Stimulated activated CD8-positive, alpha-beta memory T cell treated with anti-CD3 and anti-CD28 coated beads, Interleukin-4, amount 100 ng/mL, for 1 hour (primary cell): ENCODE measurements around the gene PPP1CA.

Experiments used
- DNase-seq, 2 donors: peaks; one replicate each; pipeline ENCODE4 v3.0.0-alpha.2; 2020; ENCODE audit warnings: low read depth in 2 of 2, low spot score in 1 of 2

PPP1CA gene

GRCh38 chr11:67370351-67371076, 31.1 kb downstream of the PPP1CA start:
- no peak for DNase-seq

DNA sequence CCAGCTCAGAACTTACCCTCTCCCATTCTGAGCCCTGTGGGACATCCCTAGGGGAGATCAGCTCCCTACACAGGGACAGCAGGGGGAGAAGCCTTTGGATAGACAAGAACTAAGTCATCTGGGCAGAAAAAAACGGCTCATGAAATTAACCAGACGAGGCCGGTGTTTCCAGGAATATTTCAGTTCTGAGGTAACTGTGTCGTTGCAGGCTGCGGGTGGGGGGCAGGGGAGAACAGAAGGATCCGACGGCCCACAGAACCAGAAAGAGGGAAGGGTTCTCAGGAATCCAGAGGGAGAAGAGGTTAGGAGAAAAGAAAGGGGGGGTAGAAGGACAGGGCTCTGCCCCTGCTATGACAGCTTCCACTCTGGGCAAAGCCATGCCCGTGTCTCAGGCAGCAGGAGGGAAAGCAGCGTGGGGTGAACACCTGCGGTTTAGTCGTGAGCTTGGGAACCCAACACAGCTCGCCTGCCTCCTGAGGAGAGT, 31.8 kb downstream of the PPP1CA start:
- no peak for DNase-seq

GRCh38 chr11:67369275-67369674, 32.4 kb downstream of the PPP1CA start:
- DNase-seq: no peak

- DNase-seq: no peak
Observed at GRCh38 chr11:67368621-67369020, 33.0 kb downstream of the PPP1CA start.

- no peak for DNase-seq
Observed at GRCh38 chr11:67367761-67368227, 33.9 kb downstream of the PPP1CA start.

GRCh38 chr11:67366961-67367760, 34.5 kb downstream of the PPP1CA start:
- no peak for DNase-seq

GRCh38 chr11:67366546-67366945, 35.1 kb downstream of the PPP1CA start:
- no peak for DNase-seq

- no peak for DNase-seq
Observed at GRCh38 chr11:67365736-67366444, 35.8 kb downstream of the PPP1CA start.

DNA sequence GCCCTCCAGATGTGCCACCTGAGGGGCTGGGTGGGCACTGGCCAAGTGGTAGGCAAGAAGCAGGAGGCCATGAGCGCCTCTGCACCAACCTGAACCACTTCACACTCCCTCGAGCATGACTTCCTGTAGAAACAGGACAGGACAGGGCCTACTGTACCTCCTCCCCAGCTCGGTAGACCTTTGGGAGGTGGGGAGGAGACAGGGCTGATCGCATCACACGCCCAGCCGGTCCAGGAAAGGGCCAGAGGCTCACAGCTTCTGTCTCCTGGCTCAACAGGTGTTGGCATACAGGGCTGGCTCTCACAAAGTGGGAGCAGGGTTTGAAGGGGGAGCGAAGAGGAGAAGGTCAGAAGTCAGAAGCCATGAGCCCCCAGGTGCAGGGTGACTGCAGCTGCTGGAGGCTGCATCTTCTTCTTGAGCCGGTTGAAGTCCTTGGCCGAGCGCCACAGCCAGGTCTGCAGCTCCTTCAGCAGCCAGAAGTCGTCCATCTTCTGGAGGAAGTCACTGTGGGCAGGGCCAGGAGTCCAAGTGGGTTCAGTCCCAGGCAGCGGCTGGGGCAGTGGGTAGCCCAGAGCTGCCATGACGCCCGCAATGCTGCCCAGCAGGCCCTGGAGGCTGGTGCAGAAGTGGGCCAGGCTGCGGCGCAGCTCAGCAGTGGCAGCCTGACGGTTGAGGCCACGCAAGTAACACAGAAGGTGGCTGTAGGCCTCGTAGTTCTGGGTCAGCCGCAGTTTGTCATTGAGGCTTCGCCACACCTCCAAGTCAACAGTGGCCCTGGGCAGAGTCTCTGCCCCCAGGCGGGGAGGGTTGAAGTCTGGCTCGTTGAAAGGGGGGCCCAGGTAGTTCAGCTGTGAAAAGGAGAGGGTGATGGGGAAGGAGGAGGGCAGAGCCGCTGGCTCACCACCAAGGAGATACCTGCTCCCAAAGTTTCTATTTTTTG, 36.6 kb downstream of the PPP1CA start:
- no peak for DNase-seq

- DNase-seq: no peak
Observed at GRCh38 chr11:67364169-67364568, 37.5 kb downstream of the PPP1CA start.

DNA sequence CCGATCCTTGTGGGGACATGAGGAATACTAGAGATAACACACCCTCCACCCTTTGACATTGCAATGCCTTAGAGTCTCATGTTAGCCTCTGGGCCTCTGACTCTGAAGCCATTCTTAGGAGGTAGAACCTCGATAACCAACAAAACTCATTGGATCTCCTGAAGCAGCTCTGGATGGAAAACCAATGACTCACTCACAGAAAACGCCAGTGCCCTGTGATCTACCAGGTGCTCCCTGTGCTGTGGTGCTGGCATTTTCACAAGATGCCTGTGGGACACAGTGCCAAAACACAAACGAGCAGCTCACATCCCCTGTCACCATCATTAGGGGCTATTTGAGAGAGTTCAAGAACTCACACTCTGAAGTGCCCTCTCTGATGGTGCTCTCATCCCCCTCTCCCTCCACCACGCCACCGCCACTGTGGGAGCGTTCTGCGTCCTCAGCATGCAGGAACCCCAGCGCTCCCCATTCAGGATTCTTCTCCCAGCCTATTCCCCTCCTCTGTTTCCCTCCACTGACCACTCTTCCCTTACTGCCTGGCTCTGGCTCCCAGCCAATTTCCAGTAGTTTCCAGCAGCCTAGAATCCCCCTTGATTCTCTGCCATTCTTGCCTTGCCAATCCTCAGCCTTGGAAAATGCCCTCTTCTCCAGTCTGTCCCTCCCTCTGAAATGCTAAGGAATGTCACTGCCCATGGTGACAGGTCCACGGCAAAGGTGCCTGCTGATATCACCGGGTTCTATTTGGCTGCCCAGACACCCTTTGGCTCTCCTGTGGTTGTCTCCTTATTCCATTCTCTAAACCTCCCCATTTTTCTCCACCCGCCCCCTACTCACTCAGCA, 43.6 kb downstream of the PPP1CA start:
- DNase-seq: no peak

- DNase-seq: peak in 1 of 2 donors; percentile 51
Observed at GRCh38 chr11:67356864-67357561, 44.6 kb downstream of the PPP1CA start.

DNA sequence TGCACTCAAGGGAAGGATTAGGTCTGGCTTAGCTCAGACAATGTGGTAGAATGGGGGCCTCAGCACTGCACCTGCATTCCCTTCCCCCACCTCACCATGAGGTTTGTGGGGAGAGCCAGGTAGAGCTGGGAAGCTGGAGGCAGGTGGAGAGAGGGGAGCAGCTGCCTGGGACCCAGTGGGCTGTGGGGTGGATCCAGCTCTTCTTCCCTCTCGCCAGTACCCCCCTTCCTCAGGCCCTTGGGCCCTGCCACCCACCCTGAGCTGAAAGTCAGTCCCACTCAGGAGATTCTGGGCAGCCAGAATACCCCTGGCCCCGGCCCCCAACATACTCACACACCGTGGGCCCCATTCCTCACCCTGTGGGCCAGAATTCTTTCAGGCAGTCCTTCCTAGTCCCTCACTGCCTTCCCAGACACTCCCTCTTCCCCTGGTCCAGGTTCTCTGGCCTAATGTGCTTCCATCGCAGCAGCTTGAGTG, 45.2 kb downstream of the PPP1CA start:
- no peak for DNase-seq

DNA sequence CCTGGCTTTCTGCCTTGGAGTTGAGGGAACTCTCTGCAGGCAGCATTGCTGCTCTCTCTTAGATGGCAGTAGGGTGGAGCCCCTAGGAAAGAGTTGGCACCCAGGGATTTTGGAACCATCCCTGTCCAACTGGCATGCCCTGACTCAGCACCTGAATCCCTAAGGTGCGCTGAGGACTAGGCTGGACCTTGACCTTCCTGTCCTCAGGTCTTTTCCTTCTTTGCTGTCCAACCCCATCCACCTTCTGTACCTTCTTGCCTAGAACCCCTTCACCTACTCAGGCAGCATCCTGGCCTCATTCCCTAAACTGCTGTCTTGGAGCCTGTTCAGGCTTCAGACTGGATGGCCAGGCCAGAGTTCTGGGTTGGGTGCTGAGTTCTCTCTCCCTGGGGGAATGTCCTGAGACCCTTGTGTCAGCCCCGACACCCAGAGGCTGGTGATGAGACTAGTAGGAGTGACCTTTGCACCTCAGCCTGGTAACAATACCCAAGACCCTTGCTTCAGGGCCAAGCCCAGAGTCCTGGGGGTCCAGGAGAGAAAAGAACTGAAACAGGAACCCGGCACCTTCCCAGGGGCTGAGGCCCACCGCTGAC, 45.8 kb downstream of the PPP1CA start:
- DNase-seq: no peak

- no peak for DNase-seq
Observed at GRCh38 chr11:67355023-67355793, 46.5 kb downstream of the PPP1CA start.

DNA sequence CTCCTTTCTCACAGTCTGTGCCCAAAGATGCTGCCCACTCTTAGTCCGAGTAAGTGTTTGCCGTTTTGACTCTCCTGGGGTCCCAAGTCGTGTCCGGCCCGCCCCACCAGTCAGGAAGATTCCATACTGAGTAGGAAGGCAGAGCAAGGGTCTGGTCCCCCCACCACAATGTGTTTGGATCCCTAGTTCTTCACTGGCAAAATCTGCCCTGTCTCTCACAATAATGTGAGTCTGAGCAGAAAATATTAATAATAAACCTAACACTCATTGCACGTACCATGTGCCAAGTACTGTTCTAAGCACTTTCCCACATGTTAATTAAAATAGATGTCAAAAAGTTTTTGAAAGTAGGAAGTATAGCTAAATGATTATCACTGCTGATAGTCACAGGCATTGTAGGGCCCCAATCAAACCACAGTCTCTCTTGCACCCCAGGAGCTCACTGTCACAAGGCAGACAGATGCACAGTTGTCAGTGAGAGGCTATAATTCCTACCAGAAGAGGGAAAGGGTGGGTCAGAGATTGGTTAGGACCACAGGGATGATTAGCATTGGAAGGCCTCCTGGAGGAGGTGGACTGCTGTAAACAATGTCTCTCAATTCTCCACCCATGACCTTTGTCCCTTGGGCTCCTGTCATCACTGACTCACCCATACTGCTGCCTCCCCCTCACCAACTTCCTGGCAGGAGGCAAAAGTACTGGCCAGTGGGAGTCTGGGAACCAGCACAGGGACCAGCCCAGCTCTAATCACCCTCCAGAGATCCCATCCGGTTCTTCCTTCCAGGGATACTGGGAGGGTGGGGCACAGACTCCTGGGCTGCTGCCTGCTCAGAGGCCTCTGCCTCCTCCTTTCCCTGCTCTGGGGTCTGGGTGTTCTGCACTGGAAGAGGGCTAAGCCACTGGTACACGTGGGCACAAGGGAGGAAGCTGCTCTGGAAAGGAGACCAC, 47.3 kb downstream of the PPP1CA start:
- no peak for DNase-seq
